Mesothelial cell of epicardium (in vitro differentiated cells): ENCODE data around the gene PGBD5. TPM values are rescaled to one million over a fixed set of nuclear protein-coding genes. Genes with fewer than 3 reads are reported as not detected.

Experiments
- DNase-seq, 2 experiments: peaks; one replicate each; pipeline ENCODE4 v3.0.0; 2021; ENCODE audit warnings: low spot score in 2 of 2; ENCODE audit not compliant: unreplicated experiment in 2 of 2
- H3K27ac Mint-ChIP-seq: 2 replicates; pipeline ENCODE4 v1.8.0; 2021; ENCODE audit warnings: mixed read lengths
- H3K27me3 Mint-ChIP-seq: 2 replicates; pipeline ENCODE4 v1.8.0; 2021; ENCODE audit warnings: low read depth, mixed read lengths
- H3K36me3 Mint-ChIP-seq: 2 replicates; pipeline ENCODE4 v1.8.0; 2021; ENCODE audit warnings: mixed read lengths
- H3K4me1 Mint-ChIP-seq: 2 replicates; pipeline ENCODE4 v1.8.0; 2021; ENCODE audit warnings: mixed read lengths
- H3K4me3 Mint-ChIP-seq: 2 replicates; pipeline ENCODE4 v1.8.0; 2021; ENCODE audit warnings: mild to moderate bottlenecking, moderate library complexity, mixed read lengths
- H3K9me3 Mint-ChIP-seq: 2 replicates; pipeline ENCODE4 v1.8.0; 2021; ENCODE audit warnings: mixed read lengths
- CTCF ChIP-seq: fragments of 200-600 bp; sonication (generic); IDR thresholded peaks from one replicate; pipeline ENCODE4 v1.5.0; 2021; ENCODE audit warnings: antibody characterized with exemption; ENCODE audit not compliant: unreplicated experiment
- total RNA-seq: library from RNA; stranded (reverse); gene quantifications from 3 replicates; pipeline ENCODE4 v1.2.1, GENCODE V29; 2021

The PGBD5 gene
- total RNA-seq, 1 donor from 2014 or later, result 0.94 TPM

GRCh38 chr1:230342019-230342418, 84.1 kb downstream of the PGBD5 start:
- H3K4me3 Mint-ChIP-seq, result no peak overlapping the region

DNA sequence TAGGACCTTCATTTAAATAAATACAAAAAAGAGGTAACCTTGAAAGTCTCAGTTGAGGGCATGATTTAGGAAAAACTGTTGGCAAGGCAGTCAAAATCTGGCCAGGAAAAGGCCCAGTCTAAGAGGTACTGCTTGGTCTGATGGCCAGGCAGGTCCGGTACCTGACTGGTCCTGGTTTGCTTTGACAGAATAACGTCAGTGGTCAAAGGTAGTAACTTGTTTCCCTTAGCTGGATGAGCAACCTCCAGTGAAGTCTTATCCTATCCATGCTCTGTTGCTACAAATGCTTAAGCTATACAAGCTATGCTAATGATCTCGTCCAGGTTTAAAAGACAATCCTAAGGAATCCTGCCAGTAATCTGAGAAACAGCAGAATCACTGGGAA, 85.0 kb downstream of the PGBD5 start:
- TF ChIP-seq CTCF, result no peak
- no peak for DNase-seq
- Mint-ChIP-seq H3K4me3 (no peak overlapping the region), H3K36me3 (no peaks in the 10 kb centered on the region), H3K27ac (no peak overlapping the region), H3K27me3 (peaks cover 5% of the 10 kb centered on the region), H3K4me1 (no peaks in the 10 kb centered on the region), H3K9me3 (peaks cover 4% of the 10 kb centered on the region)

More at GRCh38 chr1:230342019-230342418, 84.1 kb downstream of the PGBD5 start:
- TF ChIP-seq CTCF, result no peak
- Mint-ChIP-seq H3K36me3 (no peaks in the 10 kb centered on the region), H3K27me3 (peaks cover 5% of the 10 kb centered on the region), H3K4me1 (no peaks in the 10 kb centered on the region), H3K9me3 (peaks cover 4% of the 10 kb centered on the region), H3K27ac (no peak overlapping the region)
- DNase-seq, result no peak

DNA sequence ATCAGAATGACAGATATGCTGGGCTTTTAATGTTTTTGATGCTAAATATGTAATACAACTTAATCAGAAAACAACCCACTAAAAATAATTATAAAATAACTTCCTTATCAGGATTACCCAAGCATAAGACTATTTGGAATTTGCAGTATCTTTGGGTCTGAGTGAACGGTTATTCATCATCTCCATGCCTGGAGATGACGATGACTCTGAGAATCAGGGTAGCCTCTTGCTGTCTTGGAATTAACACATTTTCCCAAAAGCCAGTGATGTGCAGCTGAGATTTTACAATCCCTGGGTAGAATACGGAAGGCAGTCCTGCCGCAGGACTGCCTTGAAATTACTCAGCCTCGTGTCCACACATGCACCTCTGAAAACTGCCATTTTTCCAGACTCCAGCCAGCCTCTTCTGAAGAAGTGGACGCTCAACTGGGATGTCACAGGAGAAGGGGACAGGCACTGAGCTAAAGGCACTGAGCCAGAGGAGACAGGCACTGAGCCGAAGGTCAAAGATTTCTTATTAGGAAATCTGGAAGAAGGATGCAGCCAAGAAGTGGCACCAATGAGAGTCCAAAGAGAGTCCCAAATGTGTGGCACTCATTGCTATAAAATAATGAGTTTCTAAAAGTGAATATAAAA, 85.5 kb downstream of the PGBD5 start:
- Mint-ChIP-seq H3K4me1 (no peaks in the 10 kb centered on the region), H3K4me3 (no peak overlapping the region), H3K36me3 (no peaks in the 10 kb centered on the region), H3K9me3 (peaks cover 4% of the 10 kb centered on the region), H3K27ac (no peak overlapping the region), H3K27me3 (peaks cover 5% of the 10 kb centered on the region)
- DNase-seq, result no peak
- no peak for TF ChIP-seq CTCF

DNA sequence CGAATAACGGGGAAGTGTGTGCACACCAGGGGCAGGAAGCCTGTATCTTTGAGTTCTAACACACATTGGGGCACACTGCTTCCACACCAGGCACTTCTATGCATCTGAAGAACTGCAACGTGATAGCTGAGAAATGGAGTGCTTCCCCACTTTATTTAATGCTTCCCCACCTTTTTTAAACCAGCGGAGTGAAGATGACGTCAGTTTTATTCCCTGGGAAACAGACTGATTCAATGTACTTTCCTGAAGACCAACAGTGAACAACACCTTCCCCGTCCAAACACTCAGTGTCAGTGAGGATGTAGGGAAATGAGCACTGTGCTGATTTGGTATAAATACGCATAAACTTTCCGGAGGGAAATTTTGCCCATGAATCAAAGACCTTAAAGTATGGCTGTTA, 87.1 kb downstream of the PGBD5 start:
- Mint-ChIP-seq H3K4me3 (no peak overlapping the region), H3K36me3 (no peaks in the 10 kb centered on the region), H3K4me1 (no peaks in the 10 kb centered on the region), H3K9me3 (peaks cover 4% of the 10 kb centered on the region), H3K27ac (no peak overlapping the region), H3K27me3 (peaks cover 6% of the 10 kb centered on the region)
- TF ChIP-seq CTCF, result no peak
- DNase-seq, result no peak

DNA sequence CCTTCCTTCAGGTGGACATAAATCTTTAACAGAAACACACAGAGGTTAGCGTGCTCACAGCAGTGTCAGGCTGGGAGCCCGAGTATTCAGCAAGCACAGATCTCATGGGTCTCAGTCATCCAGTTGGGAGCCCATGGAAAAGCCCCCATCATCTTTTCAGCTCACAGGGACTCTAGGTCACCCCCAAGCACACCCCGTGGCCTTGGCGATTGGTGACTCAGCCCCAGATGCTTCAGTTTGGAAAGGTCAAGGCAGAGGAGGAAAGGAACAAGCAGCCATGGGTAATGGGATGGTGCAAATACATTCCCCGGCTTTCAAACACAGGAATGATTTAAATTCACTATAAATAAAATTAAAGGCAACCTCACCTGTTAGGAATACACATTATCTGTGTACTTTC, 88.9 kb downstream of the PGBD5 start:
- peaks cover 4% of the 10 kb centered on the region for H3K9me3 Mint-ChIP-seq
- peaks cover 5% of the 10 kb centered on the region for H3K27me3 Mint-ChIP-seq

More for the DNA sequence above, 88.9 kb downstream of the PGBD5 start:
- DNase-seq, result no peak
- Mint-ChIP-seq H3K36me3 (no peaks in the 10 kb centered on the region), H3K27ac (no peak overlapping the region), H3K4me3 (no peak overlapping the region), H3K4me1 (peaks cover 3% of the 10 kb centered on the region)
- TF ChIP-seq CTCF, result no peak
